ENCODE results near the gene TRAPPC14.

GRCh38 chr7:100176096-100177044 is 17.8 kb upstream of the TRAPPC14 start:
- no peak for TF ChIP-seq CTCF (IDR thresholded peaks at IDR 0.05; ENCODE audit: low read depth, low read length, missing input control)
- no peak for TF ChIP-seq EGR1 (IDR thresholded peaks at IDR 0.05; ENCODE audit: low read depth in 2 of 2)
- no peak for TF ChIP-seq GABPA (IDR thresholded peaks at IDR 0.05 in 1 of 2, conservative IDR thresholded peaks at IDR 0.05 in 1 of 2)
- TF ChIP-seq REST (IDR thresholded peaks at IDR 0.05), result no peak
- no peak for TF ChIP-seq ATF3 (IDR thresholded peaks at IDR 0.05)
- TF ChIP-seq RAD21 (IDR thresholded peaks at IDR 0.05), result no peak
- no peak for TF ChIP-seq MAX (IDR thresholded peaks at IDR 0.05)
- TF ChIP-seq TAF1 (conservative IDR thresholded peaks at IDR 0.05), result no peak
- no peak for TF ChIP-seq ZBTB33 (IDR thresholded peaks at IDR 0.05)

Measured in liver (tissue), 3 donors.